HG02840 (cell line): ENCODE data around the gene KRT80.

Experiments used
- ATAC-seq: cut with Tn5 transposase; IDR thresholded peaks from one replicate; pipeline ENCODE4 v1.9.1; 2021; ENCODE audit warnings: mild to moderate bottlenecking, moderate library complexity, moderate number of reproducible peaks; ENCODE audit not compliant: unreplicated experiment, low FRiP score

Gene KRT80

DNA sequence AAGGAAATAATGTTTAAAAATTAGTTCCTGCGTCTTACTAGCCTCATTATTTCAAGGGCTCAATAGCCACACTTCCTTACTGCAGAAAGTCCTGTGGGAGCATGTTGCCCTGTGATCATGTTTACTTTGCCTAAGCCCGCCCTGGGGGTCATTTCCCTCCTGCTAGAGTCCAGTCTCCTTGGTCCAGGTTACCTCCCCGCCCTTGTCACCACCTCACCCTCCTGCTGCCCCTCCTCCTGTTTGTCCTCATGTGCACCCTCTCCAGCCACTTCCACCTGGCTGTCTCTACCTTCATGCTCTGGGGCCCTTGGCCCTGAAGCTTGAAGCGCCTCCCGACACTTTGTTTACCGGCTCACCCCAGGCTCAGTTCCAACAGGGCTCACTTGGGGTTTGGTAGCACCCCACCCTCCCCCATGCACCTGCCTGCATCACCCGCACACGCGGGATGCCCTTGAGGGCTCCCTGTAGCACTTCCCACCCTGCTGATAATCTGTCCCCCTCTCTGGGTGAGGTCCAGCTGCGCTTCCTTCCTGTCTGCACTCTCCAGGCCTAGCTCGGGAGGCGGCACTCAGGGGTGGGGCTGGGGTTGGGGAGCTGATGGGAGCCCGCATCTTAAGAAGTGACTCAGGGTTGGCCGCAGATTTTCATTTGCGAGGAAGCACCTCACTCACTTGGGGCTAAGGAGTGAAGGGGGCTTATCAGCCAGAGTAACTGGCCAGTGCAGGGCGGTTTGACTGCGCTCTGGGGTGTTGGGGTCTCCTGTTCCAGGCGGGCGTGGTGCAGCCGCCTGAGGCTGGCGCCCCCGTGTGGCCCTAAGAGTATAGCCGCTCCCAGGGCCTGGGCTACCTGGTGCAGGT, 72.2 kb downstream of the KRT80 start:
- ATAC-seq, result no peak
